ENCODE results near the gene OARD1. TPM values are rescaled to one million over a fixed set of nuclear protein-coding genes. Genes with fewer than 3 reads are reported as not detected.

The OARD1 gene
- total RNA-seq, 1 experiment from 2014 or later, result 33.7 TPM

- no peaks in the 10 kb centered on the region for H3K27me3 Mint-ChIP-seq (ENCODE audit: low read depth)
- H3K4me3 Mint-ChIP-seq, result no peak overlapping the region
- H3K27ac Mint-ChIP-seq, result no peak overlapping the region
- no peak for TF ChIP-seq ZNF423 (CRISPR knock-in tag; IDR thresholded peaks at IDR 0.05)
- TF ChIP-seq ZNF532 (CRISPR knock-in tag; IDR thresholded peaks at IDR 0.05; ENCODE audit: borderline replicate concordance), result no peak
- no peak for TF ChIP-seq NR1H2 (CRISPR knock-in tag; IDR thresholded peaks at IDR 0.05)
- no peak for TF ChIP-seq JAZF1 (CRISPR knock-in tag; IDR thresholded peaks at IDR 0.05)
- TF ChIP-seq, protein P1, sequence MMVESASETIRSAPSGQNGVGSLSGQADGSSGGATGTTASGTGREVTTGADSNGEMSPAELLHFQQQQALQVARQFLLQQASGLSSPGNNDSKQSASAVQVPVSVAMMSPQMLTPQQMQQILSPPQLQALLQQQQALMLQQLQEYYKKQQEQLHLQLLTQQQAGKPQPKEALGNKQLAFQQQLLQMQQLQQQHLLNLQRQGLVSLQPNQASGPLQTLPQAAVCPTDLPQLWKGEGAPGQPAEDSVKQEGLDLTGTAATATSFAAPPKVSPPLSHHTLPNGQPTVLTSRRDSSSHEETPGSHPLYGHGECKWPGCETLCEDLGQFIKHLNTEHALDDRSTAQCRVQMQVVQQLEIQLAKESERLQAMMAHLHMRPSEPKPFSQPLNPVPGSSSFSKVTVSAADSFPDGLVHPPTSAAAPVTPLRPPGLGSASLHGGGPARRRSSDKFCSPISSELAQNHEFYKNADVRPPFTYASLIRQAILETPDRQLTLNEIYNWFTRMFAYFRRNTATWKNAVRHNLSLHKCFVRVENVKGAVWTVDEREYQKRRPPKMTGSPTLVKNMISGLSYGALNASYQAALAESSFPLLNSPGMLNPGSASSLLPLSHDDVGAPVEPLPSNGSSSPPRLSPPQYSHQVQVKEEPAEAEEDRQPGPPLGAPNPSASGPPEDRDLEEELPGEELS (CRISPR knock-in tag; IDR thresholded peaks at IDR 0.05), result no peak
- no peak for TF ChIP-seq CREB1 (CRISPR knock-in tag; IDR thresholded peaks at IDR 0.05)
- no peak for TF ChIP-seq ZNF232 (CRISPR knock-in tag; IDR thresholded peaks at IDR 0.05)
- TF ChIP-seq ZNF121 (CRISPR knock-in tag; IDR thresholded peaks at IDR 0.05), result no peak
- TF ChIP-seq, protein P2, sequence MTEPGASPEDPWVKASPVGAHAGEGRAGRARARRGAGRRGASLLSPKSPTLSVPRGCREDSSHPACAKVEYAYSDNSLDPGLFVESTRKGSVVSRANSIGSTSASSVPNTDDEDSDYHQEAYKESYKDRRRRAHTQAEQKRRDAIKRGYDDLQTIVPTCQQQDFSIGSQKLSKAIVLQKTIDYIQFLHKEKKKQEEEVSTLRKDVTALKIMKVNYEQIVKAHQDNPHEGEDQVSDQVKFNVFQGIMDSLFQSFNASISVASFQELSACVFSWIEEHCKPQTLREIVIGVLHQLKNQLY (CRISPR knock-in tag; IDR thresholded peaks at IDR 0.05), result no peak
- TF ChIP-seq, protein P3, sequence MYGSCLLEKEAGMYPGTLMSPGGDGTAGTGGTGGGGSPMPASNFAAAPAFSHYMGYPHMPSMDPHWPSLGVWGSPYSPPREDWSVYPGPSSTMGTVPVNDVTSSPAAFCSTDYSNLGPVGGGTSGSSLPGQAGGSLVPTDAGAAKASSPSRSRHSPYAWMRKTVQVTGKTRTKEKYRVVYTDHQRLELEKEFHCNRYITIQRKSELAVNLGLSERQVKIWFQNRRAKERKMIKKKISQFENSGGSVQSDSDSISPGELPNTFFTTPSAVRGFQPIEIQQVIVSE (CRISPR knock-in tag; IDR thresholded peaks at IDR 0.05; ENCODE audit: borderline replicate concordance), result no peak
- TF ChIP-seq OVOL2 (CRISPR knock-in tag; IDR thresholded peaks at IDR 0.05; ENCODE audit: borderline replicate concordance), result no peak
- TF ChIP-seq EMX1 (CRISPR knock-in tag; IDR thresholded peaks at IDR 0.05), result no peak
- TF ChIP-seq, protein P4, sequence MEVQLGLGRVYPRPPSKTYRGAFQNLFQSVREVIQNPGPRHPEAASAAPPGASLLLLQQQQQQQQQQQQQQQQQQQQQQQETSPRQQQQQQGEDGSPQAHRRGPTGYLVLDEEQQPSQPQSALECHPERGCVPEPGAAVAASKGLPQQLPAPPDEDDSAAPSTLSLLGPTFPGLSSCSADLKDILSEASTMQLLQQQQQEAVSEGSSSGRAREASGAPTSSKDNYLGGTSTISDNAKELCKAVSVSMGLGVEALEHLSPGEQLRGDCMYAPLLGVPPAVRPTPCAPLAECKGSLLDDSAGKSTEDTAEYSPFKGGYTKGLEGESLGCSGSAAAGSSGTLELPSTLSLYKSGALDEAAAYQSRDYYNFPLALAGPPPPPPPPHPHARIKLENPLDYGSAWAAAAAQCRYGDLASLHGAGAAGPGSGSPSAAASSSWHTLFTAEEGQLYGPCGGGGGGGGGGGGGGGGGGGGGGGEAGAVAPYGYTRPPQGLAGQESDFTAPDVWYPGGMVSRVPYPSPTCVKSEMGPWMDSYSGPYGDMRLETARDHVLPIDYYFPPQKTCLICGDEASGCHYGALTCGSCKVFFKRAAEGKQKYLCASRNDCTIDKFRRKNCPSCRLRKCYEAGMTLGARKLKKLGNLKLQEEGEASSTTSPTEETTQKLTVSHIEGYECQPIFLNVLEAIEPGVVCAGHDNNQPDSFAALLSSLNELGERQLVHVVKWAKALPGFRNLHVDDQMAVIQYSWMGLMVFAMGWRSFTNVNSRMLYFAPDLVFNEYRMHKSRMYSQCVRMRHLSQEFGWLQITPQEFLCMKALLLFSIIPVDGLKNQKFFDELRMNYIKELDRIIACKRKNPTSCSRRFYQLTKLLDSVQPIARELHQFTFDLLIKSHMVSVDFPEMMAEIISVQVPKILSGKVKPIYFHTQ (CRISPR knock-in tag; IDR thresholded peaks at IDR 0.05), result no peak
- no peak for TF ChIP-seq MYBL2 (CRISPR knock-in tag; IDR thresholded peaks at IDR 0.05)
- TF ChIP-seq MXD4 (CRISPR knock-in tag; IDR thresholded peaks at IDR 0.05; ENCODE audit: borderline replicate concordance), result no peak
- TF ChIP-seq NFATC4 (CRISPR knock-in tag; IDR thresholded peaks at IDR 0.05), result no peak
- TF ChIP-seq ZNF219 (CRISPR knock-in tag; IDR thresholded peaks at IDR 0.05; ENCODE audit: borderline replicate concordance), result no peak
- TF ChIP-seq, protein P5, sequence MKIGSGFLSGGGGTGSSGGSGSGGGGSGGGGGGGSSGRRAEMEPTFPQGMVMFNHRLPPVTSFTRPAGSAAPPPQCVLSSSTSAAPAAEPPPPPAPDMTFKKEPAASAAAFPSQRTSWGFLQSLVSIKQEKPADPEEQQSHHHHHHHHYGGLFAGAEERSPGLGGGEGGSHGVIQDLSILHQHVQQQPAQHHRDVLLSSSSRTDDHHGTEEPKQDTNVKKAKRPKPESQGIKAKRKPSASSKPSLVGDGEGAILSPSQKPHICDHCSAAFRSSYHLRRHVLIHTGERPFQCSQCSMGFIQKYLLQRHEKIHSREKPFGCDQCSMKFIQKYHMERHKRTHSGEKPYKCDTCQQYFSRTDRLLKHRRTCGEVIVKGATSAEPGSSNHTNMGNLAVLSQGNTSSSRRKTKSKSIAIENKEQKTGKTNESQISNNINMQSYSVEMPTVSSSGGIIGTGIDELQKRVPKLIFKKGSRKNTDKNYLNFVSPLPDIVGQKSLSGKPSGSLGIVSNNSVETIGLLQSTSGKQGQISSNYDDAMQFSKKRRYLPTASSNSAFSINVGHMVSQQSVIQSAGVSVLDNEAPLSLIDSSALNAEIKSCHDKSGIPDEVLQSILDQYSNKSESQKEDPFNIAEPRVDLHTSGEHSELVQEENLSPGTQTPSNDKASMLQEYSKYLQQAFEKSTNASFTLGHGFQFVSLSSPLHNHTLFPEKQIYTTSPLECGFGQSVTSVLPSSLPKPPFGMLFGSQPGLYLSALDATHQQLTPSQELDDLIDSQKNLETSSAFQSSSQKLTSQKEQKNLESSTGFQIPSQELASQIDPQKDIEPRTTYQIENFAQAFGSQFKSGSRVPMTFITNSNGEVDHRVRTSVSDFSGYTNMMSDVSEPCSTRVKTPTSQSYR (CRISPR knock-in tag; IDR thresholded peaks at IDR 0.05), result no peak
- no peak for TF ChIP-seq PRRX2 (CRISPR knock-in tag; IDR thresholded peaks at IDR 0.05)
- H3K36me3 Mint-ChIP-seq, result no peaks in the 10 kb centered on the region
- no peaks in the 10 kb centered on the region for H3K9me3 Mint-ChIP-seq
- ATAC-seq (no peak), DNase-seq (ENCODE audit: low spot score) (no peak)
- ChIA-PET CTCF (interaction anchor here (0.6 to 4.5 kb wide), 11 partner anchors 8 to 194 kb away, joined by 3 to 94 read pairs (median 3); no protein-coding TSS in a partner anchor), POLR2A (interaction anchor here (0.6 kb wide), 2 partner anchors 49 to 65 kb away, joined by 3 to 4 read pairs; no protein-coding TSS in a partner anchor)
- peaks cover 15% of the 10 kb centered on the region for H3K4me1 Mint-ChIP-seq
These were observed 35.6 kb downstream of the OARD1 start for GRCh38 chr6:41036601-41037000.

Data from WTC11 (cell line).